SK-N-SH treated with all-trans-retinoic acid at 6 μM for 48 hours (cell line): ENCODE measurements around the gene PRR33.

Experiments
- ATAC-seq: fragments of 200-7000 bp; cut with Tn5 transposase; 3 replicates; pipeline ENCODE4 v1.9.1; 2020; ENCODE audit warnings: mild to moderate bottlenecking, moderate library complexity
- ARNTL ChIP-seq: fragments of 450-650 bp; formaldehyde crosslinking; IDR thresholded peaks from 2 replicates; pipeline ENCODE4 v1.5.0; 2020; ENCODE audit warnings: low read depth, mild to moderate bottlenecking, moderate library complexity, borderline replicate concordance
- BACH2 ChIP-seq: fragments of 250-450 bp; sonication (Bioruptor Pico); IDR thresholded peaks from 2 replicates; pipeline ENCODE4 v1.9.0; 2021; ENCODE audit warnings: mild to moderate bottlenecking, borderline replicate concordance
- CSDC2 ChIP-seq: fragments of 250-450 bp; sonication (Bioruptor Pico); IDR thresholded peaks from 2 replicates; pipeline ENCODE4 v1.5.0; 2020; ENCODE audit warnings: mild to moderate bottlenecking, moderate library complexity
- ESRRG ChIP-seq: fragments of 250-450 bp; sonication (Bioruptor Pico); IDR thresholded peaks from 2 replicates; pipeline ENCODE4 v1.6.1; 2021; ENCODE audit warnings: mild to moderate bottlenecking
- GLIS3 ChIP-seq: fragments of 250-450 bp; sonication (Bioruptor Pico); IDR thresholded peaks from 2 replicates; pipeline ENCODE4 v1.5.0; 2020; ENCODE audit warnings: mild to moderate bottlenecking, moderate library complexity
- ISL1 ChIP-seq: fragments of 250-450 bp; sonication (Bioruptor Pico); IDR thresholded peaks from 2 replicates; pipeline ENCODE4 v2.1.2; 2022; ENCODE audit warnings: mild to moderate bottlenecking, moderate library complexity
- PPARA ChIP-seq: fragments of 250-450 bp; sonication (Bioruptor Pico); IDR thresholded peaks from 2 replicates; pipeline ENCODE4 v1.5.0; 2020; ENCODE audit warnings: mild to moderate bottlenecking, borderline replicate concordance
- RARB ChIP-seq: fragments of 250-450 bp; sonication (Bioruptor Pico); IDR thresholded peaks from 2 replicates; pipeline ENCODE4 v1.8.0; 2021; ENCODE audit warnings: mild to moderate bottlenecking, moderate library complexity
- SNAI2 ChIP-seq: fragments of 250-450 bp; sonication (Bioruptor Pico); IDR thresholded peaks from 2 replicates; pipeline ENCODE4 v1.5.0; 2020; ENCODE audit warnings: mild to moderate bottlenecking, moderate library complexity
- TOX ChIP-seq: fragments of 250-450 bp; sonication (Bioruptor Pico); IDR thresholded peaks from 2 replicates; pipeline ENCODE4 v1.8.0; 2021; ENCODE audit warnings: mild to moderate bottlenecking, moderate library complexity, borderline replicate concordance
- ZFP3 ChIP-seq: fragments of 250-450 bp; sonication (Bioruptor Pico); IDR thresholded peaks from 2 replicates; pipeline ENCODE4 v1.5.0; 2020; ENCODE audit warnings: mild to moderate bottlenecking, moderate library complexity
- ZFP30 ChIP-seq: fragments of 450-650 bp; formaldehyde crosslinking; IDR thresholded peaks from 2 replicates; pipeline ENCODE4 v1.5.0; 2022; ENCODE audit warnings: mild to moderate bottlenecking, moderate library complexity
- ZNF565 ChIP-seq: fragments of 450-650 bp; formaldehyde crosslinking; conservative IDR thresholded peaks from 2 replicates; pipeline ENCODE4 v1.5.0; 2020; ENCODE audit warnings: low read depth, mild to moderate bottlenecking, moderate library complexity
- ZNF70 ChIP-seq: fragments of 450-650 bp; formaldehyde crosslinking; IDR thresholded peaks from 2 replicates; pipeline ENCODE4 v1.5.0; 2020; ENCODE audit warnings: mild to moderate bottlenecking, moderate library complexity
- ZNF8 ChIP-seq: fragments of 450-650 bp; formaldehyde crosslinking; IDR thresholded peaks from 2 replicates; pipeline ENCODE4 v1.5.0; 2020; ENCODE audit warnings: mild to moderate bottlenecking, moderate library complexity
- TF ChIP-seq, protein P1 (sequence below): fragments of 250-450 bp; sonication (Bioruptor Pico); IDR thresholded peaks from 2 replicates; pipeline ENCODE4 v1.5.0; 2020; ENCODE audit warnings: mild to moderate bottlenecking, moderate library complexity
- TF ChIP-seq, protein P2 (sequence below): fragments of 250-450 bp; sonication (Bioruptor Pico); IDR thresholded peaks from 2 replicates; pipeline ENCODE4 v1.8.0; 2021; ENCODE audit warnings: low read depth, mild to moderate bottlenecking, moderate library complexity, borderline replicate concordance
- TF ChIP-seq, protein P3 (sequence below): fragments of 250-450 bp; sonication (Bioruptor Pico); IDR thresholded peaks from 2 replicates; pipeline ENCODE4 v1.5.1; 2021; ENCODE audit warnings: mild to moderate bottlenecking, moderate library complexity
- TF ChIP-seq, protein P4 (sequence below): fragments of 250-450 bp; sonication (Bioruptor Pico); IDR thresholded peaks from 2 replicates; pipeline ENCODE4 v1.5.1; 2020; ENCODE audit warnings: low read depth, mild to moderate bottlenecking, moderate library complexity
- TF ChIP-seq, protein P5 (sequence below): fragments of 250-450 bp; sonication (Bioruptor Pico); IDR thresholded peaks from 2 replicates; pipeline ENCODE4 v1.8.0; 2020; ENCODE audit warnings: mild to moderate bottlenecking, moderate library complexity, borderline replicate concordance

The PRR33 gene

DNA sequence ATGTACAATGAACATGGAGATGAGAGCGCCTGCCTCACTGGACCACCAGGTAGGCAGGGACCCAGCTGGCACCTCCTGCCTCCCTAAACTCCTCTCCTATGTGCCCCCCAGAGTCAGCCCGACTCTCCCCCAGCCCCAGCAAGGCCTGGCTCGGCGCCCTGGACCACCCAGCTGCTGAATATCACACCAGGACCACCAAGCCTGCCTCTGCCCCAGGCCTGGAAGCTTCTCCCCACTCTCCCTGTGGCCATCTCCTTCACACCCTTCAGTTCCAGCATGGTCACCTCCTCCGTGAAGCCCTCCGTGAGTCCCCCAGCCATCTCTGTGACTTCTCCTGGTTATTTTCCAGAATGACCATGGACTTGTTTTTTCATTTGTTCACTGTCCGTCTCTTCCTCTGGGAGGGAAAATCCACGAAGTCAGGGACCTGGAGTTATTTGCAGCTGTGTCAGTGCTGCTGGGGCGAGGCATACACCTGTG is 45.2 kb downstream of the PRR33 start:
- TF ChIP-seq ZNF565 (CRISPR knock-in tag) = no peak
- no peak for TF ChIP-seq ZFP3 (CRISPR knock-in tag)
- TF ChIP-seq, protein P1, sequence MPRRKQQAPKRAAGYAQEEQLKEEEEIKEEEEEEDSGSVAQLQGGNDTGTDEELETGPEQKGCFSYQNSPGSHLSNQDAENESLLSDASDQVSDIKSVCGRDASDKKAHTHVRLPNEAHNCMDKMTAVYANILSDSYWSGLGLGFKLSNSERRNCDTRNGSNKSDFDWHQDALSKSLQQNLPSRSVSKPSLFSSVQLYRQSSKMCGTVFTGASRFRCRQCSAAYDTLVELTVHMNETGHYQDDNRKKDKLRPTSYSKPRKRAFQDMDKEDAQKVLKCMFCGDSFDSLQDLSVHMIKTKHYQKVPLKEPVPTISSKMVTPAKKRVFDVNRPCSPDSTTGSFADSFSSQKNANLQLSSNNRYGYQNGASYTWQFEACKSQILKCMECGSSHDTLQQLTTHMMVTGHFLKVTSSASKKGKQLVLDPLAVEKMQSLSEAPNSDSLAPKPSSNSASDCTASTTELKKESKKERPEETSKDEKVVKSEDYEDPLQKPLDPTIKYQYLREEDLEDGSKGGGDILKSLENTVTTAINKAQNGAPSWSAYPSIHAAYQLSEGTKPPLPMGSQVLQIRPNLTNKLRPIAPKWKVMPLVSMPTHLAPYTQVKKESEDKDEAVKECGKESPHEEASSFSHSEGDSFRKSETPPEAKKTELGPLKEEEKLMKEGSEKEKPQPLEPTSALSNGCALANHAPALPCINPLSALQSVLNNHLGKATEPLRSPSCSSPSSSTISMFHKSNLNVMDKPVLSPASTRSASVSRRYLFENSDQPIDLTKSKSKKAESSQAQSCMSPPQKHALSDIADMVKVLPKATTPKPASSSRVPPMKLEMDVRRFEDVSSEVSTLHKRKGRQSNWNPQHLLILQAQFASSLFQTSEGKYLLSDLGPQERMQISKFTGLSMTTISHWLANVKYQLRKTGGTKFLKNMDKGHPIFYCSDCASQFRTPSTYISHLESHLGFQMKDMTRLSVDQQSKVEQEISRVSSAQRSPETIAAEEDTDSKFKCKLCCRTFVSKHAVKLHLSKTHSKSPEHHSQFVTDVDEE (CRISPR knock-in tag) = no peak
- TF ChIP-seq, protein P2, sequence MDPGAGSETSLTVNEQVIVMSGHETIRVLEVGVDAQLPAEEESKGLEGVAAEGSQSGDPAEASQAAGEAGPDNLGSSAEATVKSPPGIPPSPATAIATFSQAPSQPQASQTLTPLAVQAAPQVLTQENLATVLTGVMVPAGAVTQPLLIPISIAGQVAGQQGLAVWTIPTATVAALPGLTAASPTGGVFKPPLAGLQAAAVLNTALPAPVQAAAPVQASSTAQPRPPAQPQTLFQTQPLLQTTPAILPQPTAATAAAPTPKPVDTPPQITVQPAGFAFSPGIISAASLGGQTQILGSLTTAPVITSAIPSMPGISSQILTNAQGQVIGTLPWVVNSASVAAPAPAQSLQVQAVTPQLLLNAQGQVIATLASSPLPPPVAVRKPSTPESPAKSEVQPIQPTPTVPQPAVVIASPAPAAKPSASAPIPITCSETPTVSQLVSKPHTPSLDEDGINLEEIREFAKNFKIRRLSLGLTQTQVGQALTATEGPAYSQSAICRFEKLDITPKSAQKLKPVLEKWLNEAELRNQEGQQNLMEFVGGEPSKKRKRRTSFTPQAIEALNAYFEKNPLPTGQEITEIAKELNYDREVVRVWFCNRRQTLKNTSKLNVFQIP (CRISPR knock-in tag) = no peak
- TF ChIP-seq SNAI2 (CRISPR knock-in tag) = no peak
- TF ChIP-seq, protein P3, sequence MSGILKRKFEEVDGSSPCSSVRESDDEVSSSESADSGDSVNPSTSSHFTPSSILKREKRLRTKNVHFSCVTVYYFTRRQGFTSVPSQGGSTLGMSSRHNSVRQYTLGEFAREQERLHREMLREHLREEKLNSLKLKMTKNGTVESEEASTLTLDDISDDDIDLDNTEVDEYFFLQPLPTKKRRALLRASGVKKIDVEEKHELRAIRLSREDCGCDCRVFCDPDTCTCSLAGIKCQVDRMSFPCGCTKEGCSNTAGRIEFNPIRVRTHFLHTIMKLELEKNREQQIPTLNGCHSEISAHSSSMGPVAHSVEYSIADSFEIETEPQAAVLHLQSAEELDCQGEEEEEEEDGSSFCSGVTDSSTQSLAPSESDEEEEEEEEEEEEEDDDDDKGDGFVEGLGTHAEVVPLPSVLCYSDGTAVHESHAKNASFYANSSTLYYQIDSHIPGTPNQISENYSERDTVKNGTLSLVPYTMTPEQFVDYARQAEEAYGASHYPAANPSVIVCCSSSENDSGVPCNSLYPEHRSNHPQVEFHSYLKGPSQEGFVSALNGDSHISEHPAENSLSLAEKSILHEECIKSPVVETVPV = no peak
- TF ChIP-seq GLIS3 (CRISPR knock-in tag) = no peak
- TF ChIP-seq BACH2 (CRISPR knock-in tag) = no peak
- TF ChIP-seq ARNTL (CRISPR knock-in tag) = no peak
- no peak for TF ChIP-seq TOX
- TF ChIP-seq ZNF70 (CRISPR knock-in tag) = no peak
- no peak for TF ChIP-seq RARB (CRISPR knock-in tag)

DNA sequence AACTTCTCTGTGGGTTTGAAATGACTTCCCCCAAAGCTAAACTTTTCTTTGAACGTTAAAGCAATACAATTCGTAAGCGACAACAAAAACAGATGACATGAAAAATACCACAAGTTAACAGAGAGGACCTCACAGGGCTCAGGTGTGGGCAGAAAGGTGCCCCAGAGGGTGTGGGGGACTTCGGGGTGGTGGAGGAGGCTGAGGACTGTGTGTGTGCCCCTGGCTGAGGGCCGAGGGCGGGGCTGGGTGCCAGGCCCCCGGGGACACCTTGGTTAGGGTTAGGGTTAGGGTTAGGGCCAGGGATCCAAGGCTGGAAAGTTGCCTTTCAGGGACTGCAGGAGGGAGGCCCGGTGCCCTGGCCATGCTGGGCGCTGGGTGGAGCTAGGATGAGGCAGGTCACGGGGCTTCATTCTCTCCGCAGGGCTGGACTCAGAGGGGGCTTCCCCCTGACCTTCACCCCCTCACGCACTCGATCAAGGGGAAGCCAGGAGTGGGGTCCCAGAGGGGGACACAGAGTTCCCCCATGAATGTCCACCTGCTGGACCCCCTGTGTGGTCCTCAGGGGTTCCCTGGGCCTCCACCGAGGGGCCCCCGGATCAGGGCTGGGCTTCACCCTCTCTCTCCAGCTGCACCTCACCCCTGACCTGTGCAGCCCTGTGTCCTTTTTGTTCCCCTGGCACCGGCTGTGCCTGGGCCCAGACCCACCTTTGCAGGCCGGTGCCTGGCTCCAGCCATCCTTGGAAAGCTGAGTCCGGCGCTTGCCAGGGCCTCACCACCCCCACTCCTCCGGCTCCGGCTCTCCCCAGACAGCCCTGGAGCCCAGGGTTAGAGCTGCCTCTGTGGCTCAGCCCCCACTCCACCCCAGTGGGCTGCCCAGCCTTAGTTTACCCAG is 45.9 kb downstream of the PRR33 start:
- ATAC-seq = no peak

More for the DNA sequence above, 45.2 kb downstream of the PRR33 start:
- ATAC-seq = no peak

More for the DNA sequence above, 45.9 kb downstream of the PRR33 start:
- TF ChIP-seq, protein P4, sequence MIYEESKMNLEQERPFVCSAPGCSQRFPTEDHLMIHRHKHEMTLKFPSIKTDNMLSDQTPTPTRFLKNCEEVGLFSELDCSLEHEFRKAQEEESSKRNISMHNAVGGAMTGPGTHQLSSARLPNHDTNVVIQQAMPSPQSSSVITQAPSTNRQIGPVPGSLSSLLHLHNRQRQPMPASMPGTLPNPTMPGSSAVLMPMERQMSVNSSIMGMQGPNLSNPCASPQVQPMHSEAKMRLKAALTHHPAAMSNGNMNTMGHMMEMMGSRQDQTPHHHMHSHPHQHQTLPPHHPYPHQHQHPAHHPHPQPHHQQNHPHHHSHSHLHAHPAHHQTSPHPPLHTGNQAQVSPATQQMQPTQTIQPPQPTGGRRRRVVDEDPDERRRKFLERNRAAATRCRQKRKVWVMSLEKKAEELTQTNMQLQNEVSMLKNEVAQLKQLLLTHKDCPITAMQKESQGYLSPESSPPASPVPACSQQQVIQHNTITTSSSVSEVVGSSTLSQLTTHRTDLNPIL (CRISPR knock-in tag) = no peak
- no peak for TF ChIP-seq RARB (CRISPR knock-in tag)
- TF ChIP-seq CSDC2 (CRISPR knock-in tag) = no peak
- no peak for TF ChIP-seq TOX
- no peak for TF ChIP-seq PPARA (CRISPR knock-in tag)
- no peak for TF ChIP-seq ZNF70 (CRISPR knock-in tag)
- TF ChIP-seq ISL1 (CRISPR knock-in tag) = no peak
- TF ChIP-seq, protein P2 (CRISPR knock-in tag) = no peak
- TF ChIP-seq, protein P3 = no peak
- TF ChIP-seq, protein P1 (CRISPR knock-in tag) = no peak
- TF ChIP-seq ESRRG (CRISPR knock-in tag) = no peak
- no peak for TF ChIP-seq ZNF8
- TF ChIP-seq, protein P5, sequence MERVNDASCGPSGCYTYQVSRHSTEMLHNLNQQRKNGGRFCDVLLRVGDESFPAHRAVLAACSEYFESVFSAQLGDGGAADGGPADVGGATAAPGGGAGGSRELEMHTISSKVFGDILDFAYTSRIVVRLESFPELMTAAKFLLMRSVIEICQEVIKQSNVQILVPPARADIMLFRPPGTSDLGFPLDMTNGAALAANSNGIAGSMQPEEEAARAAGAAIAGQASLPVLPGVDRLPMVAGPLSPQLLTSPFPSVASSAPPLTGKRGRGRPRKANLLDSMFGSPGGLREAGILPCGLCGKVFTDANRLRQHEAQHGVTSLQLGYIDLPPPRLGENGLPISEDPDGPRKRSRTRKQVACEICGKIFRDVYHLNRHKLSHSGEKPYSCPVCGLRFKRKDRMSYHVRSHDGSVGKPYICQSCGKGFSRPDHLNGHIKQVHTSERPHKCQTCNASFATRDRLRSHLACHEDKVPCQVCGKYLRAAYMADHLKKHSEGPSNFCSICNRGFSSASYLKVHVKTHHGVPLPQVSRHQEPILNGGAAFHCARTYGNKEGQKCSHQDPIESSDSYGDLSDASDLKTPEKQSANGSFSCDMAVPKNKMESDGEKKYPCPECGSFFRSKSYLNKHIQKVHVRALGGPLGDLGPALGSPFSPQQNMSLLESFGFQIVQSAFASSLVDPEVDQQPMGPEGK = no peak
- no peak for TF ChIP-seq ZFP30
- TF ChIP-seq, all 23 proteins: peak for 0
